Urinary bladder (tissue), 4 donors: ENCODE measurements around the gene RBP4. TPM values are rescaled to one million over a fixed set of nuclear protein-coding genes. Genes with fewer than 3 reads are reported as not detected.

ENCODE experiments used
- DNase-seq: peaks from one replicate; pipeline ENCODE4 v3.0.0-alpha.2; 2015; ENCODE audit errors: extremely low spot score
- H3K27ac ChIP-seq: one replicate; pipeline ENCODE4 v1.5.1; 2013; ENCODE audit warnings: low read depth, mild to moderate bottlenecking, moderate library complexity
- H3K36me3 ChIP-seq: one replicate; pipeline ENCODE4 v1.6.1; 2013; ENCODE audit warnings: mild to moderate bottlenecking, moderate library complexity; ENCODE audit not compliant: insufficient read depth
- H3K4me1 ChIP-seq: one replicate; pipeline ENCODE4 v1.6.1; 2013; ENCODE audit warnings: mild to moderate bottlenecking, moderate library complexity; ENCODE audit not compliant: insufficient read depth
- H3K4me3 ChIP-seq: one replicate; pipeline ENCODE4 v1.5.1; 2013; ENCODE audit warnings: low read depth, low read length
- WGBS: extraction: QIAGEN DNeasy Blood & Tissue Kit; methylation state at CpG from one replicate; pipeline ENCODE4 v1.1.7; 2013; 5-methylcytosine and 5-hydroxymethylcytosine counted together
- polyA plus RNA-seq: library from polyadenylated mRNA; stranded (reverse); fragments of 200-250 nt; gene quantifications from one replicate; pipeline ENCODE4 v1.2.3, GENCODE V29; 2013
- total RNA-seq: library from RNA; depleted of rRNA; stranded (reverse); fragments of >200 nt; gene quantifications from one replicate; pipeline ENCODE4 v1.2.3, GENCODE V29; 2014
- donor health status: healthy with polysubstance abuse.
- donor health status: healthy.

RBP4 gene
- total and polyA plus RNA-seq, 2 donors = 1.9 to 40.6 TPM

DNA sequence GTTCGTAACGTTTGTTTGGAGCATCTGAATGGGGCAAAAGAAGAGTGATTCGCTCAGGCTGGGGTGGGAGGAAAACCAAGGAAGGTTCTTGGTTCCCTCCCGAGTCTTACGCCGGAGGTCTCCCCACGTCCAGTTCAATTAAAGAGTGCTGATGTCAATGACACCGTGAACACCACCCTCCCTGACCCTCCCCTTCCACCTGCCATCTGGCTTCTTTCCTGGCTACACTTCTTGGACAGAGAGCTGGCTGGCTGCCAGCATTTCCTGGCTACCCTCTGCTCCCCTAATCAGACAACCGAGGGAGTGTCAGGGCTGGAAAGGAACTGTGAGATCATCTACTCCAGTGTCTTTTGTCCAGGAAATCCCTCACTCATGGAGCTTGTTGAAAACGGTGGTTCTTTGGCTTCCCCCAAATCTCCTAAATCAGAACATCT is 58.7 kb downstream of the RBP4 start:
- Histone ChIP-seq H3K4me3 (no peak overlapping the region), H3K4me1 (peaks cover 1% of the 10 kb centered on the region), H3K27ac (no peak overlapping the region), H3K36me3 (no peaks in the 10 kb centered on the region)
- peak; percentile 28 for DNase-seq
- 9% methylated on average over 10 of the region's 10 CpGs for WGBS

Other genes with a start within 250 kb of the RBP4 start
- gene MYOF, start 118.9 kb downstream of the RBP4 start, total RNA-seq = 99.1 TPM
- gene MYOF, start 118.9 kb downstream of the RBP4 start, polyA plus RNA-seq = 61.3 TPM
- gene CEP55, start 104.6 kb downstream of the RBP4 start, total RNA-seq = 23.6 TPM
- 0.48 TPM for gene CEP55, start 104.6 kb downstream of the RBP4 start, polyA plus RNA-seq
- 0.16 TPM for gene FFAR4, start 34.6 kb downstream of the RBP4 start, total RNA-seq
- 0.25 TPM for gene FFAR4, start 34.6 kb downstream of the RBP4 start, polyA plus RNA-seq
- gene PDE6C, start 11.3 kb upstream of the RBP4 start, total RNA-seq = not detected
- 0.06 TPM for gene PDE6C, start 11.3 kb upstream of the RBP4 start, polyA plus RNA-seq
- 65.6 TPM for gene FRA10AC1, start 101.4 kb upstream of the RBP4 start, total RNA-seq
- 9.1 TPM for gene FRA10AC1, start 101.4 kb upstream of the RBP4 start, polyA plus RNA-seq
- gene LGI1, start 156.7 kb upstream of the RBP4 start, total RNA-seq = 11.2 TPM
- 1.8 TPM for gene LGI1, start 156.7 kb upstream of the RBP4 start, polyA plus RNA-seq